Middle frontal gyrus (tissue), 1 donor: ENCODE measurements around the gene SMIM36.
"Not testable (repeated sequence)": the region's sequence is repeated elsewhere in the genome, so short reads cannot be mapped to it uniquely, and the experiment has no call there.

Source experiments
- DNase-seq: peaks from one replicate; pipeline ENCODE4 v3.0.0-alpha.2; 2015; ENCODE audit warnings: low spot score; ENCODE audit errors: extremely low spot score

The SMIM36 gene

DNA sequence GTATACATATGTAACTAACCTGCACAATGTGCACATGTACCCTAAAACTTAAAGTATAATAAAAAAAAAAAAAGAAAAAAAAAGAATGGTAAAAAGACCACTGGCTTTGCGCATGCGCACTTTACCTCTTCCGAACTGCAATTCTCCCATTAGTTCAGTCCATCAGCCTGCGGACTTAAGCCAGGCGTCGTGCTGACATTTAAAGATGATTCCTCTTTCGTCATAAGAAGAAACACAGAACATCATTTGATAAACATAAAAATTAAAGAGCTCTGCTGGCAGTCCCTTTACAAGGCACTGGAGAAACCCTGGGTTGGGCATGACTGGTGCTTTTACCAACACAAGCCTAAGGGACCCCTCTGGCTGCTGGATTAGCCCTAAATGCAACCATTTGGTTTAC lies 3.6 kb downstream of the SMIM36 start:
- not testable (repeated sequence) for DNase-seq

GRCh38 chr17:55501626-55502025 lies 9.6 kb downstream of the SMIM36 start:
- DNase-seq: not testable (repeated sequence)

DNA sequence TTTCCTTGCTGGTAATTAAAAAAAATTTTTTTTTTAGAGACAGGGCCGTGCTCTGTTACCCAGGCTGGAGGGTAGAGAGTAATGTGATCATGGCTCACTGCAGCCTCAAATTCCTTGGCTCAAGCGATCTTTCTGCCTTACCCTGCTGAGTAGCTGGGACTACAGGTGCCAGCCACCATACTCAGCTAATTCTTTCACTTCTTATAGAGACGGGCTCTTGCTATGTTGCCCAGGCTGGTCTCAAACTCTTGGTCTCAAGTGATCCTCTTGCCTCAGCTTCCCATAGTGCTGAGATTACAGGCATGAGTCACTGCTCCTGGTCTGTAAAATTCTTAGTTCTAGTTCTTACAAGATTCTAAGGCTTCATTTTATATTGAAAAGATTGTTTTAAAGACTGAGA lies 11.1 kb downstream of the SMIM36 start:
- DNase-seq: no peak

DNA sequence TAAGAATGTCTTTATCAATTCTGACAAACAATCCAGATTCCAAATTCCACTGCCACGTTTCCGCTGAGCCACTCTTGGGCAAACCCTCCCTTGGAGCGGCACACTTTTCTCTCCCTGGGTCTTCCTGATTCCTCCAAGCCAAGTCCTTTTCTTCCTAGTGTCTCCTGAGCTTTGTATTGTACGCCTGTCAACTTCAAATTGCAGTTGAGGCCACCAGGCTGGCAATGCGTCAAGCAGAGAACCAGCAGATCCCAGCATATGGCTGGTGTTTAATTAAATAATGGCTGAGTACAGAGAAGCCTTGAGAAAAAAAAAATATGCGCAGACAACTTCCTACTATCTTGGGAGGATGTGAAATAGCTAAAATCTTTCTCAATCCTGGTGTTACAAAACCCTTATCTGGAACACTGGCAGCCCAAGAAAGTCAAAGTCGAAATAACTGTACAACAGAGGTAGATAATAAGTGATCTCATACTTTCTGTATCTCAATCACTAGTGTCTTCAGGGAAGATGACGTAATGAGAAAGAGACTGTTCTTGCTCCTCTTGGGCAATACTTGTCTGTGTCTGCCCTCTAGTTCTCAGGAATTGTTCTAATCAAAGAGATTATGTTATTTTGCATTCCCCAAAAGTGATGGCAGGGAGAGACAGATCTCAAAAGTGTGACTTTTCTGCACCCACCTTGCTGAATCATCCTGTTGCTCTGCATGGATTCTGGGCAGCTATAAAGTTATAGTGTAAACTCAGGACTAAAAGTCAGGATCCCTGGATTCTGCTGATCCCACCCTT lies 15.0 kb downstream of the SMIM36 start:
- no peak for DNase-seq

GRCh38 chr17:55495239-55495638 lies 16.0 kb downstream of the SMIM36 start:
- no peak for DNase-seq

GRCh38 chr17:55492781-55493341 lies 18.4 kb downstream of the SMIM36 start:
- DNase-seq: no peak

DNA sequence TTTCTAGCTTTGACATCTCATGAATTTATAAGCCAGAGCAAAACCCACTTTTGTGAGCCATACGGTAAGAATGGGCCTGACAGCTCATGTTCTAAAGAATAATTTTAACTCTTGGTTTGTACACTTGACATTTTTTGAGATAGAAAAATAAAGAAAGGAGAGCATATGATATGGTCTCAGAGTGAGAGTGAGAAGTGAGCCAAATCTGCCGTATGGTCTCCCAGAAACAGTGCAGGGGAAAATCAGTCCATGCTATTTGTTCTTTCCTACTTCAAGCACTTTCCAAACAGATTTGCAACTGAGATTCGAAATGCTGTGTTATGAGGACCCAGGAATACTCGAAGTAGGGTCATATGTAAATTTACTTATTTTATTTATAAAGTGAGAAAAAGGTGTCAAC lies 20.9 kb downstream of the SMIM36 start:
- DNase-seq: no peak

DNA sequence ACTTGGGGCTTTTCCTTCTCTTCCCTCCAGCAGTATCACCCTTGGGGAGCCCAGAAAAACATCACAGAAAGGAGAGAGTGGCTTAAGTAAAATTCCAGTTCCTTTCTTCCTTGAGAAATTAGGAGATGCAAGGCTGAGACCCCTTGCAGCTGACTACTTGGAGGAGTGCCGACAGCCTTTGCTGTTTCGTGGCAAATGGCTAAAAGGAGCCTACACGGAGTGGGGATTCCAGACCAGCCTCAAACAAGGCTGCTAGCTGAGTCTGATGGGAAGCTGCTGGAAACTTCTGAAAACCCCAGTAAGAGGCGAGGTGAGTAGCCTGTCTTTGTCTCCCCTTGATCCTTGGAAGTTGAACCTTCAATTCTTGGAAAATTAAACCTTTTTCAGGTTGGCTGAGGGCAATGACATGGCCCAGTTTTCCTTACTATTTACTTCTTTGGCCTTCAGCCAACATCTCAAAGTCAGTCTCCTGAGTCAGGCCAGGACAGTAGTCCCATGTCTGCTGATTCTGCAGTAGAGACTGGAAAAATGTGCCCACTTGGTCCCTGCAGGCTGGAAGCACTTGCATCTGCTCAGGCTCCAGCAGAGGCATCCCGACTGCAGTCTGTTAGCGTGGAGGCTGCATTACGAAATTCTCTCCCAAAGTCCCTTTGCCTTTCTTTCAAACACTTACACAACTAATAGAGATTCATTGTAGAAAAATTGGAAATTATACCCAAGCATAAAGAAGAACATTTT lies 23.4 kb downstream of the SMIM36 start:
- DNase-seq: no peak

- DNase-seq: no peak
Measured at GRCh38 chr17:55484575-55484974, 26.7 kb downstream of the SMIM36 start.

GRCh38 chr17:55482591-55483389 lies 28.5 kb downstream of the SMIM36 start:
- DNase-seq: no peak

DNA sequence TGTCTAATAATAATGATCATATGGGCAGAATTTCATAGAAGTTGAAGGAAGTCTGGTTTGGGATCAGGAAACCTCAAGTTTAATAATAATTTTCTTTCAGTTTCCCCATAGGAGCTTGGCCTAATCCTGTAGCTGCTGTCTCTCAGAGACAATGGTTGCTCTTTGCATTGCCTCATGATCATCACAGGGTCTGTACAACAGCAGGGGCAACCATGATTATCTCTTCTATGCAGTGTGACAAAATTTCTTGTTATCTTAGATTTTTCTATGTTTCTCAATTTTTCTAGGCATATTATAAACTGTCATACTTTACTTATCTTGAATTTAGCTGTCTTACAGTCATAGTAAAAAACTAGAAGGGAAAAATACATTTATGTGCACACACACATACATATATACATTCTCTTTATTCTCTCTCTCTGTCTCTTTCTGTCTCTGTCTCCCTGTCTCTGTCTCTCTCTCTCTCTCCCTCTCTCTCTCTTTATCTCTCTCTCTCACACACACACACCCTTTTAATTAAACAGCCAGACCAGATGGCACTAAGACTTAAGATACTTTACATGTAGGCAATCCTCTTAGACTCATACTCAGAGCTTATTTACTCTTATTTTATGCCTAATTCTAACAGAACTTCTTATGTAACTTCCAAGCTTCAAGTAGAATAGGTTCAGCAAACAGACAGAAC lies 30.5 kb downstream of the SMIM36 start:
- DNase-seq: no peak

DNA sequence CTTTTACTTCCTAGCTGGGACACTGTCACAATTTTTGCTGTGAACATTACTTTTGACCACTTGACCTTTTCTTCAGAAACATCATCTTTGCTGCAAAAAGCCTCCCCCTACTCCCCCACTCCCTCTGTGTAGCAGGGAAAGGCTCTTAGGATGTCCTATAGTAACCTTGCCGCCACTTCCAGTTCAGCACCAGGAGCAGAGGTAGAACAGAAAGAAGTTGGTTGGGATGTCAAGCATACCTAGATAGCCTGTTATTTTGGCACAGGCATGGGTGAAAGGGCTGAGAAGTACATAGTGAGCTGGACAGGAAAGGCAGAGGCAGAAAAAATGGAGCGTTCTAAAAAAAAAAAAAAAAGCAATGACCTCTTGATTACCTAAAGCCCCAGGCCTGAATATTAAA lies 31.3 kb downstream of the SMIM36 start:
- no peak for DNase-seq

- DNase-seq: no peak
Measured at GRCh38 chr17:55478971-55479370, 32.3 kb downstream of the SMIM36 start.

GRCh38 chr17:55466671-55467070 lies 44.6 kb downstream of the SMIM36 start:
- DNase-seq: no peak

DNA sequence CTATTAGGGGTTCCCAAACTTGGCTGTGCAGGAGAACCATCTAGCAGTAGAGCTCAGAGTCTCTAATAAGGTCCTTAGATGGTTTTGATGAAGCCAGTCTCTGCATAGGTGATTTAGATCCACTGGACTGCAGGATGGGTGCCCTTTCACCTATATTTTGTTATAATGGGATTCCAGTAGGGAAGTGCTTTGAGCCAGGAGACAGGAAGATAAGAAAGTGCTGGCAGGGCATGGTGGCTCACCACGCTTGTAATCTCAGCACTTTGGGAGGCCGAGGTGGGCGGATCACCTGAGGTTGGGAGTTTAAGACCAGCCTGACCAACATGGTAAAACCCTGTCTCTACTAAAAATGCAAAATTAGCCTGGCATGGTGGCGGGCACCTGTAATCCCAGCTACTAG lies 45.5 kb downstream of the SMIM36 start:
- DNase-seq: not testable (repeated sequence)

DNA sequence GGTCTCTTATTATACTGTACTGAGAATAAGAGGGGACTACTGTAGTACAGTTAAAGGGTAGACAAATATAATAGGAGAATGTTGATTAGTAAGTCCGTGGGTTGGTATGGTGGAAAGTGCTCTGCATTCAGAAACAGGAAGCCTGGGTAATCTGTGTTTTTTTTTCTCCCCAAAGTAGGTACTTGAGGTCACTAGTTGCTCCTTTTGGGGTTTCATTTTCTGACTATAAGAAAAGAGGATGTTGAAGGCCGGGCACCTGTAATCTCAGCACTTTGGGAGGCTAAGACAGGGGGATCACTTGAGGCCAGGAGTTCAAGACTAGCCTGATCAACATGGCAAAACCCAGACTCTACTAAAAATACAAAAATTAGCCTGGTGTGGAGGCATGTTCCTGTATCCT lies 47.7 kb downstream of the SMIM36 start:
- DNase-seq: no peak

DNA sequence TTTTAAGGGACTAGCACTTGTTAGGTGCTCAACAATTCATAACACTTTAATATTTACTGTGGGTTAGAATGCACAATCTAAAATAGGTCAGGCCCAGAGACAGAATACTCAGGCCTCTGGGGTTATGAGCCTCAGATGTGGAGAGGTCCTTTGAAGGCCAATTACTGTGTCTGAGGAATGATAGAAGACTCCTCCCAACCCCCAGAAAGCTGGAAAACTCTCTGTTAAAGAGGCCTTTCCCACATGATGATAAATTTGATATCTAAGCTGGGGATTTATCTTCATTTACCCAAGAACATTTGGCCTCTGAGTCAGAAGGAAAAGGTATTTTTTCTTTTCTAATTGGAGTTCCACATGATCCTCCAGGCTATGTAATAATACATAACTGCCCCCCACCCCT lies 48.5 kb downstream of the SMIM36 start:
- DNase-seq: no peak

DNA sequence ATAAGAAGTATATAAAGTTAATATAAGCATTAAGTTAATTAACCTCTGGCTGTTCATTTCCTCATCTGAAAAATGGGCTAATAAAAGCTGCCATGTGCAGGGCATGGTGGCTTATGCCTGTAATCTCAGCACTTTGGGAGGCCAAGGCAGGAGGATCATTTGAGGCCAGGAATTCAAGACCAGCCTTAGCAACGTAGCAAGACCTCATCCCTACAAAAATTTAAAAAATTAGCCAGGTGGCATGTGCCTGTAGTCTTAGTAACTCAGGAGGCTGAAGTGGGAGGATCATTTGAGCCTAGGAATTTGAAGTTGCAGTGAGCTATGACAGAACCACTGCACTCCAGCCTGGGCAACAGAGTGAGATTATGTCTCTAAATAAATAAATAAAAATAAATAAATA lies 49.0 kb downstream of the SMIM36 start:
- DNase-seq: no peak

DNA sequence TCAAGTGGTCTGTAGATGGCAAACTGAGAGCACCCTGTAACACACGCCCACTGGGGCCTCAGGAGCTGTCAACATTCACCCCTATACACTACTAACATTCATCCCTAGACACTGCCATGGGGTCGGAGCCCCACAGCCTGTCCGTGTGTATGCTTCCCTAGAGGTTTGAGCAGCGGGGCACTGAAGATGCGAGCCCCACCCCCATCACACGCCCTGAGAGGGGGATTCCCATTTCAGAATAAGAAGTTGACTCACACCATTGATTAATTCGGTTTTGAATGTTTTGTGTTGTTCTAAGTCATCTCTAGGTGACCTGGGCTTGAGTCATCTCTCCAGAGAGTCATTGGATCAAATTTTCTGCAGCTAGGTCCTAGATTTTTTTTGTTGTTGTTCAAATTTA lies 52.3 kb downstream of the SMIM36 start:
- no peak for DNase-seq

DNA sequence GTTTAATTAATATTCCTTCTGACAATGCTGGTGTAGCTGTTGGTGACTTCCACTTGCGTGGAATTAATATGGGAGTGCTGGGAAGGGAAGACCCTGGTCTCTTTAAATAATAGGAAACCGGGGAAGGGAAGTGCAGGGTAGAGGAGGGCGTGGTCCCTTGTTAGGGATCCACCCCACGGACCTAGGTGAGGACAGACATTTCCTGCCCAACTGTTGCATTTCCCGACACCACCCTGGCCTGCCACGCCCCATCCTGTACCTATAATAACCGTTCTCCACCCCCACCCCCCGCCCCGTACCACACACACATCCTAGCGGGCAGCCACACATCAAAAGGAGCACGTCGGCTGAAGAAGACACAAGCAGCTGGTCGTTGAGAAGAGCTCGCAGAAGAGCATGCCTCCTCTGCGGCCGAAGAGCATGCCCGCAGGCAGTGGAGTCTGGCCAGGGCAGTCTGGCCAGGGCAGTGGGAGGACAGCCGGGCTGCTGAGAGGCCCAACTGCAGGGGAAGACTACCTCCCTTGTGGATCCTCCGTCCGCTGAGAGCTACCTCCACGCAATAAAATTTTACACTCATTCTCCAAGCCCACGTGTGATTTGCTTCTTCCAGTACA lies 52.9 kb downstream of the SMIM36 start:
- no peak for DNase-seq
